Tibial nerve (tissue), 4 donors: ENCODE data around the gene ZNF157. TPM values are rescaled to one million over a fixed set of nuclear protein-coding genes. Genes with fewer than 3 reads are reported as not detected.
A peak's percentile ranks its signal among the peaks of the same experiment; 100 is the strongest.

Experiments used
- DNase-seq, 2 donors: peaks; one replicate each; pipeline ENCODE4 v3.0.0-alpha.2; 2019; ENCODE audit warnings: low spot score in 2 of 2
- H3K27ac ChIP-seq, 4 donors: fragments of 200-600 bp; sonication (generic) in 3 of 4; one replicate each; pipeline ENCODE4 v1.5.1; 2017 to 2019; ENCODE audit warnings: mild to moderate bottlenecking in 1 of 4
- H3K27me3 ChIP-seq, 2 donors: fragments of 200-600 bp; sonication (generic) in 1 of 2; one replicate each; pipeline versions ENCODE4 v1.5.1 to v1.6.0; 2017 to 2019
- H3K36me3 ChIP-seq, 3 donors: fragments of 200-600 bp; sonication (generic); one replicate each; pipeline ENCODE4 v1.5.1; 2018 to 2019
- H3K4me1 ChIP-seq, 4 donors: fragments of 200-600 bp; sonication (generic) in 3 of 4; one replicate each; pipeline ENCODE4 v1.5.1; 2017 to 2019
- H3K4me3 ChIP-seq, 4 donors: fragments of 200-600 bp; sonication (generic) in 3 of 4; one replicate each; pipeline ENCODE4 v1.5.1; 2017 to 2019; ENCODE audit warnings: mild to moderate bottlenecking in 1 of 4, moderate library complexity in 1 of 4
- H3K9me3 ChIP-seq, 4 donors: fragments of 200-600 bp; sonication (generic) in 3 of 4; one replicate each; pipeline ENCODE4 v1.5.1; 2017 to 2019
- EP300 ChIP-seq, 2 donors: sonication (generic); formaldehyde crosslinking; IDR thresholded peaks; one replicate each; pipeline ENCODE4 v1.6.1; 2017; ENCODE audit warnings: antibody characterized with exemption in 2 of 2, mild to moderate bottlenecking in 1 of 2
- POLR2A ChIP-seq, 2 donors: fragments of 450-650 bp; IDR thresholded peaks; one replicate each; pipeline ENCODE4 v1.6.1; 2017; ENCODE audit warnings: antibody characterized with exemption in 2 of 2, mild to moderate bottlenecking in 2 of 2, moderate library complexity in 2 of 2
- WGBS, 2 donors: methylation state at CpG; one replicate each; pipeline ENCODE4 v1.1.5; 2018; 5-methylcytosine and 5-hydroxymethylcytosine counted together
- total RNA-seq, 4 donors: library from RNA; depleted of rRNA; stranded (reverse); fragments of >200 nt; gene quantifications; one replicate each; pipeline ENCODE4 v1.1.0, GENCODE V29; 2016
- TF ChIP-seq, protein P1 (sequence below), 5 experiments: fragments of 200-600 bp in 3 of 5; fragments of 450-650 bp in 2 of 5; sonication (generic) in 3 of 5; IDR thresholded peaks; one replicate each; pipeline ENCODE4 v1.5.1; 2016 to 2019; ENCODE audit warnings: antibody characterized with exemption in 5 of 5, mild to moderate bottlenecking in 3 of 5, moderate library complexity in 2 of 5

The ZNF157 gene
- total RNA-seq, 4 donors from 2014 or later = 0.60 to 1.3 (median 0.72) TPM

GRCh38 chrX:47358387-47359065, 11.9 kb upstream of the ZNF157 start:
- Histone ChIP-seq H3K4me1 (no peaks in the 10 kb centered on the region), H3K27me3 (no peaks in the 10 kb centered on the region), H3K9me3 (no peaks in the 10 kb centered on the region), H3K36me3 (no peaks in the 10 kb centered on the region), H3K4me3 (no peak overlapping the region), H3K27ac (no peak overlapping the region)
- no peak for DNase-seq
- 43 to 55% methylated on average over 4 to 5 of the region's 5 CpGs for WGBS, 2 donors
- TF ChIP-seq POLR2A (IDR thresholded peaks at IDR 0.05) (no peak), EP300 (IDR thresholded peaks at IDR 0.05) (no peak)
- TF ChIP-seq, protein P1, sequence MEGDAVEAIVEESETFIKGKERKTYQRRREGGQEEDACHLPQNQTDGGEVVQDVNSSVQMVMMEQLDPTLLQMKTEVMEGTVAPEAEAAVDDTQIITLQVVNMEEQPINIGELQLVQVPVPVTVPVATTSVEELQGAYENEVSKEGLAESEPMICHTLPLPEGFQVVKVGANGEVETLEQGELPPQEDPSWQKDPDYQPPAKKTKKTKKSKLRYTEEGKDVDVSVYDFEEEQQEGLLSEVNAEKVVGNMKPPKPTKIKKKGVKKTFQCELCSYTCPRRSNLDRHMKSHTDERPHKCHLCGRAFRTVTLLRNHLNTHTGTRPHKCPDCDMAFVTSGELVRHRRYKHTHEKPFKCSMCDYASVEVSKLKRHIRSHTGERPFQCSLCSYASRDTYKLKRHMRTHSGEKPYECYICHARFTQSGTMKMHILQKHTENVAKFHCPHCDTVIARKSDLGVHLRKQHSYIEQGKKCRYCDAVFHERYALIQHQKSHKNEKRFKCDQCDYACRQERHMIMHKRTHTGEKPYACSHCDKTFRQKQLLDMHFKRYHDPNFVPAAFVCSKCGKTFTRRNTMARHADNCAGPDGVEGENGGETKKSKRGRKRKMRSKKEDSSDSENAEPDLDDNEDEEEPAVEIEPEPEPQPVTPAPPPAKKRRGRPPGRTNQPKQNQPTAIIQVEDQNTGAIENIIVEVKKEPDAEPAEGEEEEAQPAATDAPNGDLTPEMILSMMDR (IDR thresholded peaks at IDR 0.05) = no peak

DNA sequence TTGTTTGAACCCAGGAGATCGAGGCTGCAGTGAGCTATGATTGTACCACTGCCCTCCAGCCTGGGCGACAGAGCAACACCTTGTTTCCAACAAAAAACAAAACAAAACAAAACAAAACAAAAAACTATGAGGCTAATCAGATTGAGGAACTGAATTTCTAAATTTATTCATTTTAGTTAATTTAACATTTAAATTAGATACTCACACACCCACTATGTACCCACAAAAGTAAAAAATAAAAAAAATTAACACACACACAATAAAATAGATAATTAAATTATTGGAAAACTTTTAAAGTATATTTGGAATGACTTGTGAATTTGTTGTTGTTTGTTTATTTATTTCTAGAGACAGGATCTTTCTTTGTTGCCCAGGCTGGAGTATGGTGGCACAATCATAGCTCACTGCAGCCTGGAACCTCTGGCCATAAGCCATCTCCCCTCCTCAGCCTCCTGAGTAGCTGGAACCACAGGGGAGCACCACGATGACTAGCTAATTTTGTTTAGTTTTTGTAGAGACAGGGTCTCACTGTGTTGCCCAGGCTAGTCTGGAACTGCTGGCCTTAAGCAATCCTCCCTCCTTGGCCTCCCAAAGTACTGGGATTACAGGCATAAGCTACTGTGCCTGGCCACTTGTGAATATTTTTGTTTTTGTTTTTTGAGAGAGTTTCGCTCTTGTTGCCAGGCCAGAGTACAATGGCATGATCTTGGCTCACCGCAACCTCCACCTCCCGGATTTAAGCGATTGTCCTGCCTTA, 9.8 kb upstream of the ZNF157 start:
- Histone ChIP-seq H3K36me3 (no peaks in the 10 kb centered on the region), H3K27ac (peak overlapping the region in 2 of 4 donors; percentile 81 to 86), H3K4me3 (no peak overlapping the region), H3K27me3 (no peaks in the 10 kb centered on the region), H3K9me3 (no peaks in the 10 kb centered on the region), H3K4me1 (no peaks in the 10 kb centered on the region)
- TF ChIP-seq EP300 (IDR thresholded peaks at IDR 0.05) (no peak), POLR2A (IDR thresholded peaks at IDR 0.05) (no peak)
- TF ChIP-seq, protein P1 (IDR thresholded peaks at IDR 0.05) = no peak
- no peak for DNase-seq
- WGBS, 2 donors = 68 to 83% methylated on average over 7 of the region's 7 CpGs

DNA sequence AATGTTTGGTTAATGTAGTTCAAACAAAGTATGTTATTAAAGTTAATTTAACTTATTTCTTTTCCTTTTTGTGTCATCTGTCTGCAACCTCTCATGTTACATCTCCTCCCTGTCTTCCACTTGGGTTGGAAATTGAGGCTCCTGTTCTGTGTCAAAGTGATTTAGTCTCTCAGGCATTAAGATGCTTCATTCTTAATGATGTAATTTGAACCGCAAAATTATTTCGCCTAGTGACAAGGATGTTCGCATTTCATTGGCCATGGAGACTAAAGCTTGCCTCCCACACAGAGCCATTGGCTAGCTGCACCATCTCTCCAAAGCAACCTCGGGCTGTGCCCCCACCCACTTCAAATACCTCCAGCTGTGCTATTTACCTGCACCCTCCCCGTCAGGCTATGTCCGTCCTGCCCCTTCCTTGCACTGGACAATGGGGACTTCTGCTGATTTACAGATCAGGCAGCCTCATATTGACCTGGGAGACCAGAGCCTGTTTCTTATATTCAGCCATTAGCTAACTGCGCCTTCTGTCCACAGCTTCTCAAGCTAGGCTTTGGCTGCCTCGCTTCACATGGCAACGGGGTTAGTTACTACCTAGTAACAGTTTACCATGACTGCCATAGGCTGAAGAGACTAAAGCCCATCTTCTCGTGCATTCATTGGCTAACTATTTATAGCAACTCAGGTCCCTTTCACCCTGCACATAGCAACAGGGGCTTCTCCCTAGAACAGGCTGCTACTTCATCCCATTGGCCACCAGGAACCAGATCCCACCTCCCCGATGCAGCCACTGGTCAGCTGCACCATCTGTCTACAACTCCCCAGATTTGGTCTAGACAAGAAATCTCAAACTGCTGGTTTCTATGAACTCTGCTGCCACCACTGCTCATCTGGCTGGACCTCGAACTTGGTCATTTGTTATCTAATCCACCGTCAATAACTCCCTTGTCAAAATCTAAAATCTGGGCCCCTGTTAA, 8.6 kb upstream of the ZNF157 start:
- Histone ChIP-seq H3K27me3 (no peaks in the 10 kb centered on the region), H3K27ac (peak overlapping the region; percentile 66 to 86 (median 75)), H3K9me3 (no peaks in the 10 kb centered on the region), H3K4me3 (peak overlapping the region in 2 of 4 donors; percentile 24 to 48), H3K36me3 (no peaks in the 10 kb centered on the region), H3K4me1 (peaks cover 0 to 3% (median 0%) of the 10 kb centered on the region in 4 donors)
- TF ChIP-seq EP300 (IDR thresholded peaks at IDR 0.05) (peak in 1 of 2 donors; percentile 58), POLR2A (IDR thresholded peaks at IDR 0.05) (peak in 1 of 2 donors; percentile 35)
- TF ChIP-seq, protein P1 (IDR thresholded peaks at IDR 0.05) = peak in 3 of 5 experiments; percentile 15 to 50 (median 17)
- peak; percentile 44 to 50 for DNase-seq
- 1 to 37% methylated on average over 13 of the region's 13 CpGs for WGBS, 2 donors

DNA sequence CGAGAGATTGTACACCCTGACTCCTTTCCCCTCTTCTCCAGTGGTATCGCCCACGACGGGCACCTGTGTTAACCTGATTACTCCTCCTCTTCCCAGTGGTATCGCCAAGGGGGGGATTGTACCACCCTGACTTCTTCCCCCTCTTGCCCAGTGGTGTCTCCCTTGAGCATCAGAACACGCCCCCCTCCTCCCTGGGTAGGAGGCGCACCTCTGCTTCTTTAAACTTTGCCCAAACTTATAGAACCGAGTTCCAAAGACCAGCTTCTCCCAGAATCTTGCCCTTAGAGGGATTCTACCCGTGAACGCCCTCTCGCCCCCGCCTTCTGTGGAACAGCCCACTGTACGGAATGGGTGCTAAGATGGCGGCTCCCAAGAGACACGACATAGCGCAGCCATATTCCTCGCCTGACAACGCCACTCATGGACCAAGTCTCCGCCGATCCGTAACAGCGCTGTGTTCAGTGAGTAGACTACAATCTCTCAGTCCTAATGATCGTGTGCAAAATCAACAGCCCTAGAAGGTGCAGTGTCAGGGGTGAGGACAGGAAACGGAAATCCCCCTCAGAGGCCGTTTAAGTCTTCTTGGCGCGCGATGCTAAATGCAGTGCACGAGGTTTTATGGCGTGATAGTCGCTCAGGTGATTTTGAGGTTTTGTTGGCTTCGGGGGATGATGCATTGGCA, 4.2 kb upstream of the ZNF157 start:
- H3K27me3 ChIP-seq = no peaks in the 10 kb centered on the region
- H3K4me3 ChIP-seq = peak overlapping the region; percentile 25 to 50 (median 36)
- H3K4me1 ChIP-seq = peaks cover 0 to 3% (median 0%) of the 10 kb centered on the region in 4 donors
- TF ChIP-seq, protein P1 (IDR thresholded peaks at IDR 0.05) = no peak
- TF ChIP-seq EP300 (IDR thresholded peaks at IDR 0.05) (peak in 1 of 2 donors; percentile 11), POLR2A (IDR thresholded peaks at IDR 0.05) (no peak)
- no peaks in the 10 kb centered on the region for H3K9me3 ChIP-seq
- no peaks in the 10 kb centered on the region for H3K36me3 ChIP-seq
- H3K27ac ChIP-seq = peak overlapping the region in 3 of 4 donors; percentile 45 to 72 (median 60)
- 8 to 41% methylated on average over 24 to 32 of the region's 32 CpGs for WGBS, 2 donors
- DNase-seq = peak in 1 of 2 donors; percentile 29
